ELF-1 (cell line): Measurements from ENCODE around the gene SNX15.
"Not testable (repeated sequence)": the region's sequence is repeated elsewhere in the genome, so short reads cannot be mapped to it uniquely, and the experiment has no call there.

ENCODE experiments used
- DNase-seq: peaks from one replicate; pipeline ENCODE4 v3.0.0-alpha.2; 2016; ENCODE audit warnings: low read depth, low spot score

SNX15 gene

DNA sequence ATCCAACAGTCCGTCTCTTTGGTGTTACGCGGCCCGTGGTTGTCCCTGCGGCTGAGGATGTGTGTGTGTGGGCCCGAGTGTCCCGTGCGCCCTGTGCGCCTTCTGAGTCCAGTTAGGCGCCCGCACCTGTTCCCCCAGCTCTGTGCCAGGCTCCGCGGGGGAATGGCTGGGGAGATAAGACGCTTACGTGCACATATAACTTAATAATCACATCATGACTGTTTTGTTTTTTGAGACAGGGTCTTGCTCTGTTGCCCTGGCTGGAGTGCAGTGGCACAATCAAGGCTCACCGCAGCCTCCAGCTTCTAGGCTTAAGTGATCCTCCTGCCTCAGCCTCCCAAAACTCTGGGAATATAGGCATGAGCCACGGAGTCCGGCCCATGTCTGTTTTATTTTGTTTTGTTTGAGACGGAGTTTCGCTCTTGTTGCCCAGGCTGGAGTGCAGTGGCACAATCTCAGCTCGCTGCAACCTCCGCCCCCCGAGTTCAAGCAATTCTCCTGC is 12.5 kb upstream of the SNX15 start:
- no peak for DNase-seq

DNA sequence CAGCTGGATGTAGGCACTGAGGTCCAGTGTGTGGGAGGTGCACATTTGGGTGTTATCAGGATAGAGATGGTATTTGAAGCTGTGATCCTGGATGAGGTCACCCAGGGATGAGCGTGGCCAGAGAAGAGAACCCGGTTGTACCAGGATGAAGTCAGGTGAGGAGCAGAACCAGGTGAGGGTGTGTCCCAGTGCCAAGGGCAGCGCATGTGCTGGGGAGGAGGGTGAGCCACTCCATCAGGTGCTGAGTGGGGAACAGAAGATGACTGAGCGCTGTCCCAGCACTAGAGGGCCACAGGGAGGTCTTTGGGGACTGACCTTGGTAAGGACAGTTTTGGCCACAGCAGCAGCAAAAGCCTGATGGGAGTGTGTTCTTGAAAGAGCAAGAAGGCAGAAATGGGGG is 10.5 kb upstream of the SNX15 start:
- no peak for DNase-seq

DNA sequence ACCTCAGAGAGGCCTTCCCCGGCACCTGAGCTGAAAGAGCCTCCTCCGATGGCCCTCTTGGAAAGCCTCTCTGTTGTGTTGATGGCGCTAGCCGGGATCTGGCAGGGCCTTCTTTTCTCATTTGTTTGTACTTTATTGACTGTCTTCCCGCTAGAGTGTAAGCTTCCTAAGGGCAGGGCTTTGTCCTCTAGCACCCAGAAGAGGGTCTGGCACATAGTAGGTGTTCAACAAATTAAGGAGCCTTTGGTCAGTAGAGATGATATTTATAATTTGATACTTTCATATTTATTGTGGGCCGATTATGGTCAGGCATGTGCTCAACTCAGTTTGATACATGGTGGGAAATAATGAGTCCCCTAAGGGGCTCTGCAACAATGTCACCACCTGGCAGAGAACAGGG is 9.3 kb upstream of the SNX15 start:
- no peak for DNase-seq

DNA sequence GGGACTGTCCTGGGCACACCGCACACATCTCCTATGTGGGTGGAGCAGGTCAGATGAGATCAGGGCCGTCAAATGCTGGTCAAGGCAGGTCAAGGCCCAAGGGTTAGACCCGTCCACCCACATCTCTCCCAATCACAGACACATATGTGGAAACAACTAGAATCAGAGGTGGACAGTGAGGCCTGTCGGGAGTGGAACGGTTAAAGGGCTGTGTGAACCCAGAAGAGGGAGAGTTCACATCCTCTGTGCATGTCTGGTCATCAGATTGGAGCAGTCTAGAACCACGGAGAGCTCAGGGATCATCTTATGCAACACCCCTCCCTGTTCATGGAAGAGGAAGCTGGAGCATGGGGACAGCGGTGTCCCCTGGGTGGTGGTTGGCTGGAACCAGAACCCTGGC is 7.4 kb upstream of the SNX15 start:
- no peak for DNase-seq

- no peak for DNase-seq
These were observed 6.2 kb upstream of the SNX15 start for GRCh38 chr11:65021003-65021402.

DNA sequence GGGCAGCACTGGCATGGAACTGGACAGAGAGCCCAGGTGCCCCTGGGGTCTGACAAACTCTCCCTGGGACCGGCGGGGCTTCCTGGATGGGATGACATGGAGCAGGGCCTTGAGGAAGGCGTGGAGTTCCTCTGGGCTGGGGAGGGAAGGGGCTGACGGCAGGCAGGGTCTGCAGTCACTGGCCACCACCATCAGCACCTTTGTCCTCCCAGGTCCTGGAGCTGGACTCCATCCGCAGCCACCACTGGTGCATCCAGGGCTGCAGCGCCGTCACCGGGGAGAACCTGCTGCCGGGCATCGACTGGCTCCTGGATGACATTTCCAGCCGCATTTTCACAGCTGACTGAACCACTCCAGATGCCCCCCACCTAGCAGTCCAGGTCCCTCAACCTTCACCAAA is 5.7 kb upstream of the SNX15 start:
- DNase-seq, result no peak

DNA sequence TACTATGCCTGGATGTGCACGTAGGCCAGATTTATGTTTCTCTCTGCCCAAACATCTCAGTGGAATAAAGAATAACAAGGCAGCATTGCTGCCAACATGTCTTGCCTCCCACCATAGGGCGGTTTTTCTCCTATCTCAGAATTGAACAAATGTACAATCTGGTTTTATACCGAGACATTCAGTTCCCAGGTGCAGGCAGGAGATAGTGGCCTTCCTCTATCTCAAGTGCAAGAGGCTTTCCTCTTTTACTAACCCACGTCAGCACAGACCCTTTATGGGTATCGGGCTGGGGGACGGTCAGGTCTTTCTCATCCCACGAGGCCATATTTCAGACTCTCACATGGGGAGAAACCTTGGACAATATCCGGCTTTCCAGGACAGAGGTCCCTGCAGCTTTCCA is 3.7 kb upstream of the SNX15 start:
- DNase-seq, result not testable (repeated sequence)

- DNase-seq, result no peak
These were observed 429 bp upstream of the SNX15 start for GRCh38 chr11:65026810-65027209.

- peak; percentile 36 for DNase-seq
These were observed 5.0 kb downstream of the SNX15 start for GRCh38 chr11:65032216-65032615.

DNA sequence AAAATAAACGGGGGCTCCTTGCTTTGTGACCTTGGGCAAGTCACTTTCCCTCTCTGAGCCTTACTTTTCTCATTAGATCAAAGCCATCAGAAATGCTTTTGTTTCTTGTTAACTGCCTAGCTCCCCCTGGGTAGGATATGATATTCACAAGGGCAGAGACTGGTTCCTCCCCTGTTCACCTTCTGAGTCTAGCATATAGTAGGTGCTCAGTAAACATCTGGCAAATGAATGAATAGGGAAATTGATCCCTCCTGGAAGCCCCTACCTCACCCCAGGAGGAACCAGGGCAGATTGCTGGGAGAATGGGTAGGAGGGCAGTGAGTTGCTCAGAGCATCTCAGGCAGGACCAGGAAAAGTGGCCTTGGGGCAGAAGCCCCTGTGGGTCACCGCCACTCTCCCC is 7.2 kb downstream of the SNX15 start:
- DNase-seq, result no peak

GRCh38 chr11:65035579-65035978 is 8.3 kb downstream of the SNX15 start:
- no peak for DNase-seq

DNA sequence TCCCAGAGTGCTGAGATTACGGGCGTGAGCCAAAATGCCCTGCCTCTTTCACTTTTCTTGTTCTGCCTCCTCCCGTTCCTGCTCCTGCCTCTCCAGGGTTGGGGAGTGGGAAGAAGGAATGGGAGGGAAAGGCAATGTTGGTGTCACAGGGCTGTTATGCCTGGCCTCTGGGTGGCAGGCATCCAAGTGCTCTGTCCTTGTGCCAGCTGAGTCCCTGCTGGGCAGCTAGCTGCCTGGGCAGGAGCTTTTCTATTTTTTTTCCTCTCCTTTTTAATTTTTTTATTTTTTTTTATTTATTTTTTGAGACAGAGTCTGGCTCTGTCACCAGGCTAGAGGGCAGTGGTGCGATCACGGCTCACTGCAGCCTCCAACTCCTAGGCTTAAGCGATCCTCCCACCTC is 9.7 kb downstream of the SNX15 start:
- no peak for DNase-seq

GRCh38 chr11:65040520-65040846 is 13.2 kb downstream of the SNX15 start:
- no peak for DNase-seq

- DNase-seq, result peak; percentile 97
These were observed 13.8 kb downstream of the SNX15 start, which contains the start of gene SAC3D1 for GRCh38 chr11:65040847-65041622. SAC3D1 (plus strand) TSS chr11:65041210; CDS start chr11:65041293, 83 bp downstream.

GRCh38 chr11:65042891-65043290 is 15.7 kb downstream of the SNX15 start:
- no peak for DNase-seq

GRCh38 chr11:65043881-65044501 is 16.8 kb downstream of the SNX15 start:
- DNase-seq, result peak; percentile 61

- DNase-seq, result no peak
These were observed 17.8 kb downstream of the SNX15 start for GRCh38 chr11:65045061-65045460.

DNA sequence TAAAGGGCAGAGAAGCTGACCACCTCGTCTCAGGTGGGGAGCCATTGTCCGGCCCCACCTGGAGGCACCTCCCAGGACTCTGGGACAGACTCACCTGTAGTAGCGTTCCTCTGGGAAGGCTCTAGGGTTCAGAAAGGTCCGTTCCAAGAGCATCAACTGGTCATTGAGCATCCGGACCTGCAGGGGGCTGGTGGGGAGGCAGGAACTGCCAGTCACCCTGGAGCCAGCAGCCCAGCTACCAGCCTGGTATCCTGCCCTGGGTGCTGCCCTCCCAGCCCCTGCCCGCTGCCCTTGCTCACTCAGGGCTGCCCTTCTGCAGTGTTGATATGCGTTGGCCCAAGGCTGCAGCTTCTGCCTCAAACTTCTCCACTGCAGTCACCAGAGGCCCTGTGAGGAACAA is 18.5 kb downstream of the SNX15 start:
- DNase-seq, result no peak

GRCh38 chr11:65047581-65048422 is 20.6 kb downstream of the SNX15 start:
- no peak for DNase-seq

GRCh38 chr11:65051398-65051858 is 24.2 kb downstream of the SNX15 start:
- no peak for DNase-seq

DNA sequence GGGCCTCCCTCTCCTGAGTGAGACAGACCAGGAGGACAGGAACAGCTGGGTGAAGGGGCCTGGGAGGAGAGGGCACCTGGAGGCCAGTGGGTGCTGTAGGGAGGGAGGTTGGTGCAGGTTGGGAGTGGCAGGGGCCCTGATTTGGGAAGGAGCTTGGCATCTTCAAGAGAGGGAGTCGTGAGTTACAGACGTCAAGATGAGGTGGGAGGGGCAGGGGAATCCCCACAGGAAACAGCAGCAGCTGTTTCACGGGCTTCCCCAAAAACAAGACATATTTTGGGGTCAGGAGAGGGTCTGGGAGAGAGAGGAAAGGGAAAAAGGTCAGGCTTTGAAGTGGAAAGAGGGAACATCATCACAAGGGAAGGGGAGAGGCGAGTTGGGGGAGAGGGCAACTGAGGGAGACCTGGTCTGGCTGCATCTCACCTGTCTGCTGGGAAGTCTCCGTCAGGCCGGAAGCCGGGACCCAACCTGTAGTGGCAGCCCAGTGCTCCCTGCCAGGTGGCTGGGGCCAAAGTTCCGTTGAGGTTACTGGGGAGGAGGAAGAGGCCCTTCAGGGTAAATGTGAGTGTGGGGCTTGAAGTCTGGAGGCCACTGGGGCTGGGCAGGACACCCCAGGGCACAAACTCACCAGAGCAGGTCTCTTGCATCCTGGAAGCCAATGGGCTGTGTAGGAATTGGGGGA is 26.7 kb downstream of the SNX15 start:
- no peak for DNase-seq

DNA sequence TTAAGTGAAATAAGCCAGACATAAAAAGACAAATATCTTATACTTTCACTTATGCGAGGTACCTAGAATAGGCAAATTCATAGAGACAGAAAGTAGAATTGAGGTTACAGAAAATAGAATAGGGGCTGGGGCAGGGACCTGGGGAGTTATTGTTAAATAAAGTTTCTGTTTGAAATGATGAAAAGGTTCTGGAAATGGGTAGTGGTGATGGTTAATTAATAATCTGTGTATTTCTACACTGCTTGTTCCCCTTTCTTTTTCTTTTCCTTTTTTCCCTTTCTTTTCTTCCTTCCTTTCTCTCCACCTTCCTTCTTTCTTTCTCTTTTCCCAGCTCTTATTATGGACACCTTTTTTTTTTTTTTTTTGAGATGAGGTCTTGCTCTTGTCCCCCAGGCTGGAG is 28.3 kb downstream of the SNX15 start:
- DNase-seq, result no peak
